Activated CD4-positive, alpha-beta T cell treated with anti-CD3 and anti-CD28 coated beads for 36 hours (primary cell): ENCODE measurements around the gene VKORC1L1. TPM values are rescaled to one million over a fixed set of nuclear protein-coding genes. Genes with fewer than 3 reads are reported as not detected.
"Not testable (repeated sequence)": the region's sequence is repeated elsewhere in the genome, so short reads cannot be mapped to it uniquely, and the experiment has no call there.

Experiments used
- ATAC-seq: fragments of 200-7000 bp; cut with Tn5 transposase; one replicate; pipeline ENCODE4 v1.10.0; 2021; ENCODE audit warnings: mild to moderate bottlenecking, moderate library complexity
- CTCF ChIA-PET: fragments of 350-600 bp; sonication (Branson Sonifier 250); formaldehyde crosslinking; loops from one replicate; lab custom pipeline; 2021; ENCODE audit warnings: antibody characterized with exemption; lab: Charles Lee
- POLR2A ChIA-PET: fragments of 350-600 bp; sonication (Branson Sonifier 250); formaldehyde crosslinking; loops from one replicate; lab custom pipeline; 2021; ENCODE audit warnings: antibody characterized with exemption, inconsistent platforms; lab: Charles Lee
- DNase-seq: peaks from one replicate; pipeline ENCODE4 v3.0.0-alpha.2; 2020
- H3K27ac Mint-ChIP-seq: one replicate; pipeline ENCODE4 v1.8.0; 2021; ENCODE audit warnings: mixed read lengths
- H3K27me3 Mint-ChIP-seq: one replicate; pipeline ENCODE4 v1.8.0; 2021; ENCODE audit warnings: mixed read lengths
- H3K36me3 Mint-ChIP-seq: one replicate; pipeline ENCODE4 v1.8.0; 2021; ENCODE audit warnings: low read depth, mixed read lengths
- H3K4me1 Mint-ChIP-seq: one replicate; pipeline ENCODE4 v1.8.0; 2021; ENCODE audit warnings: mixed read lengths
- H3K4me3 Mint-ChIP-seq: one replicate; pipeline ENCODE4 v1.8.0; 2021; ENCODE audit warnings: mild to moderate bottlenecking, moderate library complexity, mixed read lengths
- H3K9me3 Mint-ChIP-seq: one replicate; pipeline ENCODE4 v1.8.0; 2021; ENCODE audit warnings: low read depth, mixed read lengths
- intact Hi-C, 2 experiments: fragments of 100-400 bp; cut with DNase I in 1 of 2; cut with micrococcal nuclease in 1 of 2; formaldehyde crosslinking; loops; one replicate each; pipeline versions ENCODE4 v1.14.2 to v1.15.1; 2022 to 2024; cut with DNase I, micrococcal nuclease
- total RNA-seq, 2 experiments: library from RNA; stranded (reverse); gene quantifications; one replicate each; pipeline ENCODE4 v1.2.3, GENCODE V29; 2021

The VKORC1L1 gene
- 10 to 100 TPM; 16.5 to 17.6 TPM for total RNA-seq

- peak; percentile 98 for DNase-seq
- ChIA-PET POLR2A (no interaction called here), CTCF (no interaction called here)
- H3K4me1 Mint-ChIP-seq: peaks cover 7% of the 10 kb centered on the region
- H3K27me3 Mint-ChIP-seq: no peaks in the 10 kb centered on the region
- intact Hi-C loops: loop anchor here (1.0 to 10.0 kb wide), 16 partner anchors 102 to 970 kb away; partner anchors contain the start of genes GUSB (in 2 of the 2), ASL (in 1 of the 2), RABGEF1 (in 1 of the 2) and TPST1 (in 1 of the 2)
- peak within 1 kb of the TSS; percentile 84 for H3K4me3 Mint-ChIP-seq
- H3K9me3 Mint-ChIP-seq: no peaks in the 10 kb centered on the region
- H3K36me3 Mint-ChIP-seq: no peaks in the 10 kb centered on the region
- ATAC-seq: peak; percentile 96
- peak within 1 kb of the TSS; percentile 75 for H3K27ac Mint-ChIP-seq
Observed at GRCh38 chr7:65872776-65873581, at the start of gene VKORC1L1. Gene VKORC1L1, plus strand, starts transcription at chr7:65873074. Its CDS starts 298 bp downstream, at chr7:65873372.

GRCh38 chr7:65827366-65827765 lies 45.5 kb upstream of the VKORC1L1 start:
- intact Hi-C loops: no loop called here
- Mint-ChIP-seq H3K36me3 (no peaks in the 10 kb centered on the region), H3K9me3 (no peaks in the 10 kb centered on the region), H3K4me3 (no peak overlapping the region), H3K27ac (no peak overlapping the region), H3K4me1 (no peaks in the 10 kb centered on the region), H3K27me3 (no peaks in the 10 kb centered on the region)
- DNase-seq: no peak
- ChIA-PET CTCF (no interaction called here), POLR2A (no interaction called here)
- ATAC-seq: no peak

GRCh38 chr7:65832281-65832680 lies 40.6 kb upstream of the VKORC1L1 start:
- peak; percentile 13 for DNase-seq
- intact Hi-C loops: no loop called here
- Mint-ChIP-seq H3K4me3 (no peak overlapping the region), H3K27ac (no peak overlapping the region), H3K4me1 (peaks cover 10% of the 10 kb centered on the region), H3K9me3 (no peaks in the 10 kb centered on the region), H3K36me3 (no peaks in the 10 kb centered on the region), H3K27me3 (no peaks in the 10 kb centered on the region)
- CTCF ChIA-PET: no interaction called here
- ATAC-seq: no peak
- POLR2A ChIA-PET: no interaction called here

GRCh38 chr7:65836684-65837083 lies 36.2 kb upstream of the VKORC1L1 start:
- H3K27ac Mint-ChIP-seq, H3K36me3 Mint-ChIP-seq, ATAC-seq, DNase-seq, H3K27me3 Mint-ChIP-seq, intact Hi-C loops, H3K4me1 Mint-ChIP-seq, CTCF ChIA-PET, H3K9me3 Mint-ChIP-seq, H3K4me3 Mint-ChIP-seq, POLR2A ChIA-PET: not testable (repeated sequence)

GRCh38 chr7:65837541-65837956 lies 35.3 kb upstream of the VKORC1L1 start:
- ATAC-seq, H3K4me1 Mint-ChIP-seq, H3K4me3 Mint-ChIP-seq, POLR2A ChIA-PET, H3K36me3 Mint-ChIP-seq, intact Hi-C loops, H3K27me3 Mint-ChIP-seq, H3K9me3 Mint-ChIP-seq, H3K27ac Mint-ChIP-seq, DNase-seq: not testable (repeated sequence)
- CTCF ChIA-PET: interaction anchor here (0.6 kb wide), 1 partner anchor 579 kb away, joined by 4 read pairs; no protein-coding TSS in a partner anchor

GRCh38 chr7:65839846-65840245 lies 33.0 kb upstream of the VKORC1L1 start:
- H3K9me3 Mint-ChIP-seq: no peaks in the 10 kb centered on the region

GRCh38 chr7:65840446-65840845 lies 32.4 kb upstream of the VKORC1L1 start:
- no peaks in the 10 kb centered on the region for H3K27me3 Mint-ChIP-seq
- DNase-seq: no peak

More at GRCh38 chr7:65839846-65840245, 33.0 kb upstream of the VKORC1L1 start:
- DNase-seq (no peak), ATAC-seq (no peak)
- no peak overlapping the region for H3K4me3 Mint-ChIP-seq
- H3K27me3 Mint-ChIP-seq: no peaks in the 10 kb centered on the region
- ChIA-PET POLR2A (no interaction called here), CTCF (interaction anchor here (1.2 kb wide), 1 partner anchor 10 kb away, joined by 3 read pairs; no protein-coding TSS in a partner anchor)
- intact Hi-C loops: no loop called here
- no peak overlapping the region for H3K27ac Mint-ChIP-seq
- no peaks in the 10 kb centered on the region for H3K36me3 Mint-ChIP-seq
- peaks cover 9% of the 10 kb centered on the region for H3K4me1 Mint-ChIP-seq

GRCh38 chr7:65843616-65844015 lies 29.3 kb upstream of the VKORC1L1 start:
- intact Hi-C loops, H3K36me3 Mint-ChIP-seq, ATAC-seq, H3K4me3 Mint-ChIP-seq, DNase-seq, H3K4me1 Mint-ChIP-seq, H3K27me3 Mint-ChIP-seq, POLR2A ChIA-PET, H3K9me3 Mint-ChIP-seq, H3K27ac Mint-ChIP-seq: not testable (repeated sequence)
- CTCF ChIA-PET: interaction anchor here (0.6 kb wide), 1 partner anchor 8 kb away, joined by 3 read pairs; no protein-coding TSS in a partner anchor

More at GRCh38 chr7:65840446-65840845, 32.4 kb upstream of the VKORC1L1 start:
- no peak for ATAC-seq
- Mint-ChIP-seq H3K9me3 (no peaks in the 10 kb centered on the region), H3K4me1 (peaks cover 3% of the 10 kb centered on the region), H3K4me3 (no peak overlapping the region), H3K27ac (no peak overlapping the region), H3K36me3 (no peaks in the 10 kb centered on the region)
- CTCF ChIA-PET: interaction anchor here (1.2 kb wide), 1 partner anchor 10 kb away, joined by 3 read pairs; no protein-coding TSS in a partner anchor
- intact Hi-C loops: no loop called here
- POLR2A ChIA-PET: no interaction called here

- CTCF ChIA-PET: no interaction called here
- Mint-ChIP-seq H3K27ac (no peak overlapping the region), H3K36me3 (no peaks in the 10 kb centered on the region), H3K4me1 (no peaks in the 10 kb centered on the region), H3K4me3 (no peak overlapping the region), H3K9me3 (no peaks in the 10 kb centered on the region), H3K27me3 (no peaks in the 10 kb centered on the region)
- intact Hi-C loops: no loop called here
- DNase-seq: no peak
- POLR2A ChIA-PET: no interaction called here
- no peak for ATAC-seq
Observed at GRCh38 chr7:65846008-65846570, 26.8 kb upstream of the VKORC1L1 start.

- ATAC-seq, POLR2A ChIA-PET: not testable (repeated sequence)
Observed at GRCh38 chr7:65853426-65853825, 19.4 kb upstream of the VKORC1L1 start.

GRCh38 chr7:65853892-65854291 lies 19.0 kb upstream of the VKORC1L1 start:
- H3K27me3 Mint-ChIP-seq, H3K4me3 Mint-ChIP-seq, CTCF ChIA-PET, POLR2A ChIA-PET, H3K9me3 Mint-ChIP-seq, H3K4me1 Mint-ChIP-seq, intact Hi-C loops, H3K36me3 Mint-ChIP-seq, DNase-seq, ATAC-seq, H3K27ac Mint-ChIP-seq: not testable (repeated sequence)

More at GRCh38 chr7:65853426-65853825, 19.4 kb upstream of the VKORC1L1 start:
- DNase-seq, H3K9me3 Mint-ChIP-seq, H3K4me3 Mint-ChIP-seq, H3K27me3 Mint-ChIP-seq, H3K4me1 Mint-ChIP-seq, intact Hi-C loops, H3K36me3 Mint-ChIP-seq, H3K27ac Mint-ChIP-seq, CTCF ChIA-PET: not testable (repeated sequence)
